Breast epithelium (tissue), 4 donors: ENCODE measurements around the gene CADM2. TPM values are rescaled to one million over a fixed set of nuclear protein-coding genes. Genes with fewer than 3 reads are reported as not detected.

ENCODE experiments used
- DNase-seq, 2 donors: peaks; one replicate each; pipeline ENCODE4 v3.0.0-alpha.2; 2019; ENCODE audit warnings: low spot score in 2 of 2
- H3K27ac ChIP-seq, 2 donors: fragments of 200-600 bp; sonication (generic) in 1 of 2; one replicate each; pipeline ENCODE4 v1.5.1; 2016 to 2019; ENCODE audit warnings: mild to moderate bottlenecking in 1 of 2
- H3K27me3 ChIP-seq, 2 donors: fragments of 200-600 bp; sonication (generic) in 1 of 2; one replicate each; pipeline versions ENCODE4 v1.5.1 to v1.6.0; 2017 to 2019; ENCODE audit warnings: control low read depth in 1 of 2, mild to moderate bottlenecking in 1 of 2
- H3K36me3 ChIP-seq: fragments of 200-600 bp; one replicate; pipeline ENCODE4 v1.5.1; 2019
- H3K4me1 ChIP-seq, 2 donors: fragments of 200-600 bp; sonication (generic); one replicate each; pipeline ENCODE4 v1.5.1; 2016 to 2019; ENCODE audit warnings: control low read depth in 1 of 2
- H3K4me3 ChIP-seq, 3 donors: fragments of 200-600 bp; sonication (generic); 1 replicate in 2 of 3; 2 replicates in 1 of 3; pipeline ENCODE4 v1.5.1; 2016 to 2019; ENCODE audit warnings: mild to moderate bottlenecking in 3 of 3, moderate library complexity in 2 of 3
- H3K9me3 ChIP-seq, 2 donors: fragments of 200-600 bp; sonication (generic) in 1 of 2; one replicate each; pipeline ENCODE4 v1.5.1; 2016 to 2019; ENCODE audit warnings: control low read depth in 1 of 2
- CTCF ChIP-seq, 3 donors: fragments of 450-650 bp; IDR thresholded peaks; one replicate each; pipeline ENCODE4 v1.5.1; 2016 to 2017; ENCODE audit warnings: antibody characterized with exemption in 3 of 3, mild to moderate bottlenecking in 3 of 3, moderate library complexity in 3 of 3
- POLR2A ChIP-seq: fragments of 450-650 bp; IDR thresholded peaks from one replicate; pipeline ENCODE4 v1.6.1; 2016; ENCODE audit warnings: antibody characterized with exemption, mild to moderate bottlenecking, moderate library complexity
- POLR2AphosphoS5 ChIP-seq, 3 donors: sonication (generic); formaldehyde crosslinking; IDR thresholded peaks; one replicate each; pipeline ENCODE4 v1.6.1; 2017; ENCODE audit warnings: antibody characterized with exemption in 3 of 3
- intact Hi-C: fragments of 100-400 bp; cut with DNase I; formaldehyde crosslinking; loops from one replicate; pipeline ENCODE4 v1.15.1; 2023; ENCODE audit warnings: low total_unique reads
- total RNA-seq, 3 donors: library from RNA; depleted of rRNA; stranded (reverse); fragments of >200 nt; gene quantifications; one replicate each; pipeline ENCODE4 v1.1.0, GENCODE V29; 2016

The CADM2 gene
- total RNA-seq, 3 donors from 2014 or later, result 2.3 to 7.4 (median 6.9) TPM

GRCh38 chr3:85737846-85738245 is 779.1 kb downstream of the CADM2 start:
- intact Hi-C loops, result no loop called here
- no peak overlapping the region for H3K4me3 ChIP-seq
- TF ChIP-seq POLR2AphosphoS5 (IDR thresholded peaks at IDR 0.05) (no peak), CTCF (IDR thresholded peaks at IDR 0.05) (no peak), POLR2A (no peak)

GRCh38 chr3:85740561-85740960 is 781.8 kb downstream of the CADM2 start:
- no peaks in the 10 kb centered on the region for H3K4me1 ChIP-seq
- H3K27me3 ChIP-seq, result no peaks in the 10 kb centered on the region
- no peak for DNase-seq
- no peaks in the 10 kb centered on the region for H3K36me3 ChIP-seq
- H3K4me3 ChIP-seq, result no peak overlapping the region
- intact Hi-C loops, result no loop called here
- TF ChIP-seq POLR2A (no peak), CTCF (IDR thresholded peaks at IDR 0.05) (no peak), POLR2AphosphoS5 (IDR thresholded peaks at IDR 0.05) (no peak)
- no peak overlapping the region for H3K27ac ChIP-seq
- no peaks in the 10 kb centered on the region for H3K9me3 ChIP-seq

More at GRCh38 chr3:85737846-85738245, 779.1 kb downstream of the CADM2 start:
- no peaks in the 10 kb centered on the region for H3K27me3 ChIP-seq
- H3K9me3 ChIP-seq, result no peaks in the 10 kb centered on the region
- H3K4me1 ChIP-seq, result no peaks in the 10 kb centered on the region
- DNase-seq, result no peak
- no peak overlapping the region for H3K27ac ChIP-seq
- H3K36me3 ChIP-seq, result no peaks in the 10 kb centered on the region

- intact Hi-C loops, result no loop called here
- no peaks in the 10 kb centered on the region for H3K27me3 ChIP-seq
- no peak overlapping the region for H3K4me3 ChIP-seq
- no peak overlapping the region for H3K27ac ChIP-seq
- no peaks in the 10 kb centered on the region for H3K4me1 ChIP-seq
- TF ChIP-seq CTCF (IDR thresholded peaks at IDR 0.05) (no peak), POLR2A (no peak), POLR2AphosphoS5 (IDR thresholded peaks at IDR 0.05) (no peak)
- peaks cover 0 to 4% of the 10 kb centered on the region in 2 donors for H3K9me3 ChIP-seq
- no peak for DNase-seq
- no peaks in the 10 kb centered on the region for H3K36me3 ChIP-seq
Measured at GRCh38 chr3:85758442-85758841, 799.7 kb downstream of the CADM2 start.

- peaks cover 0 to 4% of the 10 kb centered on the region in 2 donors for H3K9me3 ChIP-seq
- no peaks in the 10 kb centered on the region for H3K27me3 ChIP-seq
- H3K4me1 ChIP-seq, result no peaks in the 10 kb centered on the region
- H3K27ac ChIP-seq, result no peak overlapping the region
- intact Hi-C loops, result no loop called here
- H3K36me3 ChIP-seq, result no peaks in the 10 kb centered on the region
- DNase-seq, result no peak
- TF ChIP-seq CTCF (IDR thresholded peaks at IDR 0.05), result no peak
- TF ChIP-seq POLR2AphosphoS5 (IDR thresholded peaks at IDR 0.05), result no peak
- no peak for TF ChIP-seq POLR2A
- no peak overlapping the region for H3K4me3 ChIP-seq
Measured at GRCh38 chr3:85760342-85760741, 801.6 kb downstream of the CADM2 start.

GRCh38 chr3:85780806-85781205 is 822.0 kb downstream of the CADM2 start:
- H3K36me3 ChIP-seq, result no peaks in the 10 kb centered on the region
- no peaks in the 10 kb centered on the region for H3K4me1 ChIP-seq
- DNase-seq, result no peak
- H3K27ac ChIP-seq, result no peak overlapping the region
- no peaks in the 10 kb centered on the region for H3K9me3 ChIP-seq
- intact Hi-C loops, result no loop called here
- no peak for TF ChIP-seq POLR2AphosphoS5 (IDR thresholded peaks at IDR 0.05)
- no peaks in the 10 kb centered on the region for H3K27me3 ChIP-seq
- no peak overlapping the region for H3K4me3 ChIP-seq

- H3K4me1 ChIP-seq, result no peaks in the 10 kb centered on the region
- no peak overlapping the region for H3K27ac ChIP-seq
- H3K9me3 ChIP-seq, result no peaks in the 10 kb centered on the region
- H3K27me3 ChIP-seq, result no peaks in the 10 kb centered on the region
- no peak overlapping the region for H3K4me3 ChIP-seq
- intact Hi-C loops, result no loop called here
- TF ChIP-seq POLR2AphosphoS5 (IDR thresholded peaks at IDR 0.05) (no peak), CTCF (IDR thresholded peaks at IDR 0.05) (no peak), POLR2A (no peak)
- DNase-seq, result no peak
- H3K36me3 ChIP-seq, result no peaks in the 10 kb centered on the region
Measured at GRCh38 chr3:85781806-85782205, 823.0 kb downstream of the CADM2 start.
